ENCODE data around the gene SHC3. TPM values are rescaled to one million over a fixed set of nuclear protein-coding genes. Genes with fewer than 3 reads are reported as not detected.

SHC3 gene
- total and polyA plus RNA-seq, 2 donors (not counting 3 experiments of a cell fraction or from before 2014, with no cell fraction given) = 1.0 to 2.0 TPM

DNA sequence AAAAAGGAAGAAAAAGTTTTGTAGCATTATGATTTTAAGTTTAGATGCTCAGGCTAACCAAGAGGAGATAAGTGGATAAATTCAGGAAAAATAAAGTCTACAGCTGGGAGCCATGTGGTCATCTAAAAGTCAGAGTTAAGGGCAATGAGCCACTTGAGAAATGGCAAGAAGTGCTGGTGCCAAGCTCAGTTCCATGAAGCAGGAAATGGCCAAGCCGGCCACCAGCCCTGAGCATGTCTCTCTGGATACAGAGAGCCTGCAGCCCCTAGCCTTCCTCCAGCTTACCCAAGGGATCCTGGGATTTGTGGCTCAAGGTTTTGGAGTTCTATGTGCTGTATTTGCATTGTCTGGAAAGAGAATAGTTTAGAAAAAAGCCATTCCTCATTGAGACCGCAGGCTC, 199.6 kb downstream of the SHC3 start:
- intact Hi-C loops (cut with micrococcal nuclease) (no loop called here), dilution Hi-C loops (cut with MboI; ENCODE audit: extremely low pct_ligation_motif_present, low sequenced_read_pairs) (no loop called here)
- BruUV-seq (replicated peaks) = no TSS peak
- Histone ChIP-seq H3K27me3 (ENCODE audit: control insufficient read depth in 2 of 2, insufficient read depth in 2 of 2, low read length in 2 of 2) (peaks cover 3 to 5% of the 10 kb centered on the region in 2 experiments), H3K27ac (ENCODE audit: insufficient read depth, low read depth, low read length) (no peak overlapping the region), H3K9me3 (replicated peaks; ENCODE audit: control insufficient read depth, insufficient read depth, low read length) (no peaks in the 10 kb centered on the region), H3K9ac (replicated peaks; ENCODE audit: extremely low read depth, insufficient read depth, low read length) (no peak overlapping the region), H3K36me3 (ENCODE audit: control insufficient read depth in 2 of 2, extremely low read depth in 1 of 2, insufficient read depth in 2 of 2, low read length in 2 of 2) (no peaks in the 10 kb centered on the region), H3K4me2 (ENCODE audit: insufficient read depth, low read length) (no peak overlapping the region), H3K9me1 (replicated peaks; ENCODE audit: control insufficient read depth, extremely low read depth, insufficient read depth, low read length) (no peaks in the 10 kb centered on the region), H3K4me1 (ENCODE audit: control insufficient read depth, extremely low read depth, insufficient read depth, low read length) (no peaks in the 10 kb centered on the region), H3K79me2 (ENCODE audit: control insufficient read depth, insufficient read depth, low read length) (no peaks in the 10 kb centered on the region), H4K20me1 (replicated peaks; ENCODE audit: control insufficient read depth, extremely low read depth, insufficient read depth, low read length) (no peaks in the 10 kb centered on the region), H2AFZ (ENCODE audit: low read depth, low read length) (no peak overlapping the region), H3K4me3 (replicated peaks in 1 of 3; ENCODE audit: insufficient read depth in 1 of 3, low read depth in 1 of 3, low read length in 3 of 3) (no peak overlapping the region)
- FAIRE-seq = no peak
- ChIA-PET CTCF (no interaction called here), POLR2A (no interaction called here)
- no peak for DNase-seq (ENCODE audit: low read depth, low spot score)
- TF ChIP-seq EZH2 (IDR thresholded peaks at IDR 0.05; ENCODE audit: borderline replicate concordance, low read depth, low read length, severe bottlenecking) (no peak), POLR2AphosphoS5 (IDR thresholded peaks at IDR 0.05; ENCODE audit: insufficient read depth, low read depth, low read length) (no peak), POLR2A (IDR thresholded peaks at IDR 0.05; ENCODE audit: low read depth, low read length) (no peak), FOS (IDR thresholded peaks at IDR 0.05; ENCODE audit: borderline replicate concordance, insufficient read depth, low read length) (no peak), JUN (IDR thresholded peaks at IDR 0.05; ENCODE audit: borderline replicate concordance, insufficient read depth, insufficient read length, low read depth) (no peak), MYC (IDR thresholded peaks at IDR 0.05; ENCODE audit: low read depth, low read length) (no peak), GATA2 (IDR thresholded peaks at IDR 0.05; ENCODE audit: insufficient read depth, insufficient read length, low read depth, low read length) (no peak)
- TF ChIP-seq, protein P1, sequence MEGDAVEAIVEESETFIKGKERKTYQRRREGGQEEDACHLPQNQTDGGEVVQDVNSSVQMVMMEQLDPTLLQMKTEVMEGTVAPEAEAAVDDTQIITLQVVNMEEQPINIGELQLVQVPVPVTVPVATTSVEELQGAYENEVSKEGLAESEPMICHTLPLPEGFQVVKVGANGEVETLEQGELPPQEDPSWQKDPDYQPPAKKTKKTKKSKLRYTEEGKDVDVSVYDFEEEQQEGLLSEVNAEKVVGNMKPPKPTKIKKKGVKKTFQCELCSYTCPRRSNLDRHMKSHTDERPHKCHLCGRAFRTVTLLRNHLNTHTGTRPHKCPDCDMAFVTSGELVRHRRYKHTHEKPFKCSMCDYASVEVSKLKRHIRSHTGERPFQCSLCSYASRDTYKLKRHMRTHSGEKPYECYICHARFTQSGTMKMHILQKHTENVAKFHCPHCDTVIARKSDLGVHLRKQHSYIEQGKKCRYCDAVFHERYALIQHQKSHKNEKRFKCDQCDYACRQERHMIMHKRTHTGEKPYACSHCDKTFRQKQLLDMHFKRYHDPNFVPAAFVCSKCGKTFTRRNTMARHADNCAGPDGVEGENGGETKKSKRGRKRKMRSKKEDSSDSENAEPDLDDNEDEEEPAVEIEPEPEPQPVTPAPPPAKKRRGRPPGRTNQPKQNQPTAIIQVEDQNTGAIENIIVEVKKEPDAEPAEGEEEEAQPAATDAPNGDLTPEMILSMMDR (IDR thresholded peaks at IDR 0.05; ENCODE audit: extremely low read depth in 1 of 2, insufficient read depth in 1 of 2, low read depth in 1 of 2, low read length in 2 of 2) = no peak
- TF ChIP-seq, protein P2, sequence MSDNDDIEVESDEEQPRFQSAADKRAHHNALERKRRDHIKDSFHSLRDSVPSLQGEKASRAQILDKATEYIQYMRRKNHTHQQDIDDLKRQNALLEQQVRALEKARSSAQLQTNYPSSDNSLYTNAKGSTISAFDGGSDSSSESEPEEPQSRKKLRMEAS (IDR thresholded peaks at IDR 0.05; ENCODE audit: insufficient read depth, insufficient read length) = no peak
